Astrocyte (in vitro differentiated cells and primary cell): ENCODE results near the gene BOD1L1. TPM values are rescaled to one million over a fixed set of nuclear protein-coding genes. Genes with fewer than 3 reads are reported as not detected.

Experiments
- DNase-seq: peaks from one replicate; pipeline ENCODE4 v3.0.0-alpha.2; 2010; ENCODE audit warnings: low read depth
- FAIRE-seq: peaks from 2 replicates; lab custom pipeline; 2011; peaks lifted over from hg19 to GRCh38; lab: Jason Lieb, UNC
- H2AFZ ChIP-seq: 2 replicates; pipeline ENCODE4 v1.6.0; 2012; ENCODE audit warnings: low read depth, low read length, inconsistent platforms
- H3K27ac ChIP-seq: 2 replicates; pipeline ENCODE4 v1.5.1; 2011; ENCODE audit warnings: low read depth, low read length, inconsistent platforms
- H3K27me3 ChIP-seq: 2 replicates; pipeline ENCODE4 v1.6.0; 2011; ENCODE audit warnings: low read length, inconsistent platforms; ENCODE audit not compliant: insufficient read depth
- H3K36me3 ChIP-seq: 2 replicates; pipeline ENCODE4 v1.5.1; 2011; ENCODE audit warnings: low read length, inconsistent platforms; ENCODE audit not compliant: insufficient read depth
- H3K4me1 ChIP-seq: 2 replicates; pipeline ENCODE4 v1.5.1; 2011; ENCODE audit warnings: low read length, inconsistent platforms; ENCODE audit not compliant: insufficient read depth
- H3K4me2 ChIP-seq: 2 replicates; pipeline ENCODE4 v1.6.0; 2012; ENCODE audit warnings: low read length, inconsistent platforms
- H3K4me3 ChIP-seq: 2 replicates; pipeline ENCODE4 v1.5.1; 2011; ENCODE audit warnings: low read depth, mild to moderate bottlenecking, low read length, inconsistent platforms; ENCODE audit not compliant: insufficient read depth
- H3K79me2 ChIP-seq: 2 replicates; pipeline ENCODE4 v1.6.0; 2012; ENCODE audit warnings: mild to moderate bottlenecking, low read length, inconsistent platforms; ENCODE audit not compliant: insufficient read depth
- H3K9ac ChIP-seq: 2 replicates; pipeline ENCODE4 v1.6.0; 2012; ENCODE audit warnings: mild to moderate bottlenecking, low read length, inconsistent platforms
- H3K9me3 ChIP-seq: 2 replicates; pipeline ENCODE4 v1.5.1; 2012; ENCODE audit warnings: low read depth, mild to moderate bottlenecking, low read length, inconsistent platforms; ENCODE audit not compliant: insufficient read depth
- H4K20me1 ChIP-seq: 2 replicates; pipeline ENCODE4 v1.6.0; 2012; ENCODE audit warnings: low read length, inconsistent platforms; ENCODE audit not compliant: insufficient read depth
- H3K27ac Mint-ChIP-seq: one replicate; pipeline ENCODE4 v1.8.0; 2021; ENCODE audit warnings: mild to moderate bottlenecking, mixed read lengths; ENCODE audit not compliant: unreplicated experiment
- H3K27me3 Mint-ChIP-seq: one replicate; pipeline ENCODE4 v1.8.0; 2021; ENCODE audit warnings: low read depth, mixed read lengths; ENCODE audit not compliant: unreplicated experiment
- H3K36me3 Mint-ChIP-seq: one replicate; pipeline ENCODE4 v1.8.0; 2021; ENCODE audit warnings: low read depth, mixed read lengths; ENCODE audit not compliant: unreplicated experiment
- H3K4me1 Mint-ChIP-seq: one replicate; pipeline ENCODE4 v1.8.0; 2021; ENCODE audit warnings: low read depth, mixed read lengths; ENCODE audit not compliant: unreplicated experiment
- H3K4me3 Mint-ChIP-seq: one replicate; pipeline ENCODE4 v1.8.0; 2021; ENCODE audit warnings: mild to moderate bottlenecking, moderate library complexity, mixed read lengths; ENCODE audit not compliant: unreplicated experiment
- H3K9me3 Mint-ChIP-seq: one replicate; pipeline ENCODE4 v1.8.0; 2021; ENCODE audit warnings: mild to moderate bottlenecking, mixed read lengths; ENCODE audit not compliant: unreplicated experiment
- EZH2 ChIP-seq: IDR thresholded peaks from 2 replicates; pipeline ENCODE4 v1.6.1; 2012; ENCODE audit warnings: mild to moderate bottlenecking, low read length, inconsistent platforms; ENCODE audit not compliant: insufficient read depth
- total RNA-seq: library from RNA; stranded (reverse); gene quantifications from 2 replicates; pipeline ENCODE4 v1.2.1, GENCODE V29; 2021
- TF ChIP-seq, protein P1 (sequence below): IDR thresholded peaks from 2 replicates; pipeline ENCODE4 v1.5.1; 2011; ENCODE audit warnings: low read depth, mild to moderate bottlenecking, inconsistent platforms, low read length, moderate library complexity; ENCODE audit not compliant: insufficient read depth

The BOD1L1 gene
- total RNA-seq, 1 donor from 2014 or later, result 47.2 TPM

GRCh38 chr4:13544606-13545393 is 82.7 kb downstream of the BOD1L1 start:
- Histone ChIP-seq H3K4me2 (peak overlapping the region; percentile 80), H3K9me3 (no peaks in the 10 kb centered on the region), H3K27me3 (peaks cover 83% of the 10 kb centered on the region), H3K9ac (peak overlapping the region; percentile 31), H2AFZ (peak overlapping the region; percentile 29), H3K36me3 (no peaks in the 10 kb centered on the region), H3K27ac (no peak overlapping the region), H4K20me1 (peaks cover 23% of the 10 kb centered on the region), H3K4me1 (peaks cover 9% of the 10 kb centered on the region), H3K4me3 (peak overlapping the region; percentile 60), H3K79me2 (no peaks in the 10 kb centered on the region)
- H3K36me3 Mint-ChIP-seq, result peaks cover 7% of the 10 kb centered on the region
- H3K4me1 Mint-ChIP-seq, result peaks cover 5% of the 10 kb centered on the region
- peaks cover 21% of the 10 kb centered on the region for H3K27me3 Mint-ChIP-seq
- TF ChIP-seq EZH2, result no peak
- TF ChIP-seq, protein P1, sequence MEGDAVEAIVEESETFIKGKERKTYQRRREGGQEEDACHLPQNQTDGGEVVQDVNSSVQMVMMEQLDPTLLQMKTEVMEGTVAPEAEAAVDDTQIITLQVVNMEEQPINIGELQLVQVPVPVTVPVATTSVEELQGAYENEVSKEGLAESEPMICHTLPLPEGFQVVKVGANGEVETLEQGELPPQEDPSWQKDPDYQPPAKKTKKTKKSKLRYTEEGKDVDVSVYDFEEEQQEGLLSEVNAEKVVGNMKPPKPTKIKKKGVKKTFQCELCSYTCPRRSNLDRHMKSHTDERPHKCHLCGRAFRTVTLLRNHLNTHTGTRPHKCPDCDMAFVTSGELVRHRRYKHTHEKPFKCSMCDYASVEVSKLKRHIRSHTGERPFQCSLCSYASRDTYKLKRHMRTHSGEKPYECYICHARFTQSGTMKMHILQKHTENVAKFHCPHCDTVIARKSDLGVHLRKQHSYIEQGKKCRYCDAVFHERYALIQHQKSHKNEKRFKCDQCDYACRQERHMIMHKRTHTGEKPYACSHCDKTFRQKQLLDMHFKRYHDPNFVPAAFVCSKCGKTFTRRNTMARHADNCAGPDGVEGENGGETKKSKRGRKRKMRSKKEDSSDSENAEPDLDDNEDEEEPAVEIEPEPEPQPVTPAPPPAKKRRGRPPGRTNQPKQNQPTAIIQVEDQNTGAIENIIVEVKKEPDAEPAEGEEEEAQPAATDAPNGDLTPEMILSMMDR, result no peak
- DNase-seq (peak; percentile 23), FAIRE-seq (no peak)
- H3K4me3 Mint-ChIP-seq, result peak overlapping the region; percentile 92
- H3K9me3 Mint-ChIP-seq, result peaks cover 3% of the 10 kb centered on the region
- peak overlapping the region; percentile 67 for H3K27ac Mint-ChIP-seq

DNA sequence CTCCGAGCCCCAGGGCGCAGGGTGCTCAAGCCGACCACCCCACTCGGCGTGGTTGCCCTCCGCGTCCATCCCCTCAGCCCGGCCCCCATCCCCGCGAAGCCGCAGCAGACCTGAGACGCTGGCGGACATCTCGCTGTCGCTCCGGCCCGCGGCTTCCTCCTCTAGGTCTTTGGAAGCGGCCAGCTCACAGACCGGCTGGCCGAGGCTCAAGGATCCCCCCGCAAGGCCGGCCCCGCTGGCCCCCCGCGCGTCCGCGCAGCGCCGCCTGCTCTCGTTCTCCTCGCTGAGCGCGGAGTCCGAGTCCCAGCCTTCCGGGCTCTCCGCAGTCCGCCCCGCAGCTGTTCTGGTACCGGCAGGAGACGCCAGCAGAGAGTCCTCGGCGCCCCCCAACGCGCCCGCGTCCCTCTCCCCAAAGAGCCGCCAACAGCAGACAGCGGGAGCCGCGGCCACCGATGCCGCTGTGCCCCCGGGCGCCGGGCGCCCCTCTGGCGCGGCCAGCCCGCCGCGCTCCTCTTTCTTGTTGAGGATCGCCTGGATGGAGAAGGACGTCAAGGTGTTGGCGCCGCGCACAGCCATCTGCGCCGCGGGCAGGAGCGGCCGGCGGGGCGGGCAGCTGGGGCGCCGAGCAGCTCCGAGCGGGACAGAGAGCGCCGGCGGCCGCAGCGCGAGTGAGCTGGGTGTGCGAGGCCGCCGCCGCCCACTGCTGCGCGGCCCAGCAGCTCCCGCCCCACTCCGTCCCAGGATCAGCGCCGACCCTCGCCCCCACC is 83.5 kb downstream of the BOD1L1 start, which contains the start of gene NKX3-2:
TSS of gene NKX3-2 (minus strand) at position 670 of the 767 bp plus-strand sequence. CDS start at position 576, 94 bp downstream.
- peak within 1 kb of the TSS; percentile 67 for H3K27ac Mint-ChIP-seq
- no peaks in the 10 kb centered on the region for H3K36me3 ChIP-seq
- peaks cover 87% of the 10 kb centered on the region for H3K27me3 ChIP-seq
- H3K36me3 Mint-ChIP-seq, result peaks cover 7% of the 10 kb centered on the region
- peaks cover 2% of the 10 kb centered on the region for H3K4me1 Mint-ChIP-seq
- H4K20me1 ChIP-seq, result peaks cover 23% of the 10 kb centered on the region
- TF ChIP-seq, protein P1, result no peak
- peak; percentile 97 for TF ChIP-seq EZH2
- peak within 1 kb of the TSS; percentile 41 for H2AFZ ChIP-seq
- no peak within 1 kb of the TSS for H3K27ac ChIP-seq
- peaks cover 9% of the 10 kb centered on the region for H3K4me1 ChIP-seq
- H3K79me2 ChIP-seq, result no peaks in the 10 kb centered on the region
- peak within 1 kb of the TSS; percentile 60 for H3K4me3 ChIP-seq
- peak within 1 kb of the TSS; percentile 80 for H3K4me2 ChIP-seq
- peaks cover 22% of the 10 kb centered on the region for H3K27me3 Mint-ChIP-seq
- peaks cover 3% of the 10 kb centered on the region for H3K9me3 Mint-ChIP-seq
- FAIRE-seq (no peak), DNase-seq (no peak)
- H3K9me3 ChIP-seq, result no peaks in the 10 kb centered on the region
- H3K4me3 Mint-ChIP-seq, result peak within 1 kb of the TSS; percentile 92
- peak within 1 kb of the TSS; percentile 31 for H3K9ac ChIP-seq
